ENCODE measurements around the gene LIN9.

GRCh38 chr1:226209307-226210059, 99.5 kb downstream of the LIN9 start:
- TF ChIP-seq CTCF (IDR thresholded peaks at IDR 0.05; ENCODE audit: control extremely low read depth in 1 of 3, insufficient read depth in 1 of 3, low read depth in 1 of 3, low read length in 3 of 3) (no peak), SP4 (IDR thresholded peaks at IDR 0.05; ENCODE audit: low read length) (no peak), TAF1 (IDR thresholded peaks at IDR 0.05; ENCODE audit: low read depth, low read length) (no peak), POLR2A (IDR thresholded peaks at IDR 0.05; ENCODE audit: control extremely low read depth in 1 of 2, low read depth in 2 of 2, low read length in 2 of 2) (no peak), HDAC6 (IDR thresholded peaks at IDR 0.05; ENCODE audit: low read depth, low read length) (no peak), RBBP5 (IDR thresholded peaks at IDR 0.05; ENCODE audit: borderline replicate concordance, low read depth, low read length) (no peak), CHD2 (IDR thresholded peaks at IDR 0.05; ENCODE audit: low read length) (no peak), BACH1 (IDR thresholded peaks at IDR 0.05; ENCODE audit: low read length) (no peak), EZH2 (IDR thresholded peaks at IDR 0.05; ENCODE audit: low read depth, low read length, severe bottlenecking) (no peak), NRF1 (IDR thresholded peaks at IDR 0.05; ENCODE audit: low read depth, low read length) (no peak), CBX5 (IDR thresholded peaks at IDR 0.05; ENCODE audit: low read depth, low read length) (no peak), SRF (IDR thresholded peaks at IDR 0.05; ENCODE audit: low read depth, low read length) (no peak)

All from H1 (cell line).